NOMO-1 (cell line): ENCODE results near the gene RALGAPB.
A peak's percentile ranks its signal among the peaks of the same experiment; 100 is the strongest.
"Not testable (repeated sequence)": the region's sequence is repeated elsewhere in the genome, so short reads cannot be mapped to it uniquely, and the experiment has no call there.

Source experiments
- DNase-seq, 2 experiments: peaks; one replicate each; lab custom pipeline; 2025; ENCODE audit not compliant: unreplicated experiment in 2 of 2; lab: John Stamatoyannopoulos, UW

RALGAPB gene

GRCh38 chr20:38472513-38473366 lies at the start of gene RALGAPB:
TSS of gene RALGAPB (plus strand) at chr20:38472843. CDS start at chr20:38488433, 15,590 bp downstream.
- DNase-seq, result peak; percentile 96 to 98

- DNase-seq, result no peak
Observed at GRCh38 chr20:38423541-38423940, 49.1 kb upstream of the RALGAPB start.

- DNase-seq, result no peak
Observed at GRCh38 chr20:38424401-38424800, 48.2 kb upstream of the RALGAPB start.

GRCh38 chr20:38426006-38426897 lies 46.4 kb upstream of the RALGAPB start:
- peak in 1 of 2 experiments; percentile 16 for DNase-seq

- DNase-seq, result no peak
Observed at GRCh38 chr20:38427655-38428023, 45.0 kb upstream of the RALGAPB start.

GRCh38 chr20:38428800-38429199 lies 43.8 kb upstream of the RALGAPB start:
- no peak for DNase-seq

GRCh38 chr20:38429301-38429700 lies 43.3 kb upstream of the RALGAPB start:
- no peak for DNase-seq

- no peak for DNase-seq
Observed at GRCh38 chr20:38430679-38431325, 41.8 kb upstream of the RALGAPB start.

- no peak for DNase-seq
Observed at GRCh38 chr20:38432292-38432691, 40.4 kb upstream of the RALGAPB start.

GRCh38 chr20:38432870-38433269 lies 39.8 kb upstream of the RALGAPB start:
- not testable (repeated sequence) for DNase-seq

- DNase-seq, result no peak
Observed at GRCh38 chr20:38433304-38433972, 39.2 kb upstream of the RALGAPB start.

GRCh38 chr20:38434301-38434741 lies 38.3 kb upstream of the RALGAPB start:
- DNase-seq, result peak; percentile 30 to 44

GRCh38 chr20:38434770-38435554 lies 37.7 kb upstream of the RALGAPB start, which contains the start of gene SNHG17:
TSS of gene SNHG17 (minus strand) at chr20:38435328.
- DNase-seq, result peak; percentile 76 to 90

GRCh38 chr20:38435555-38435939 lies 37.1 kb upstream of the RALGAPB start:
- DNase-seq, result no peak

- DNase-seq, result no peak
Observed at GRCh38 chr20:38437796-38438195, 34.8 kb upstream of the RALGAPB start.

GRCh38 chr20:38441110-38441509 lies 31.5 kb upstream of the RALGAPB start:
- not testable (repeated sequence) for DNase-seq

GRCh38 chr20:38441916-38442315 lies 30.7 kb upstream of the RALGAPB start:
- no peak for DNase-seq

- no peak for DNase-seq
Observed at GRCh38 chr20:38445381-38445796, 27.3 kb upstream of the RALGAPB start.

- no peak for DNase-seq
Observed at GRCh38 chr20:38445901-38446425, 26.7 kb upstream of the RALGAPB start.
